HEK293 (cell line): Measurements from ENCODE around the gene NRIP2.

Source experiments
- INSM2 ChIP-seq: fragments of 450-650 bp; formaldehyde crosslinking; IDR thresholded peaks from 2 replicates; pipeline ENCODE4 v1.5.1; 2016; ENCODE audit warnings: missing biosample characterization, missing genetic modification characterization
- KLF7 ChIP-seq: fragments of 450-650 bp; formaldehyde crosslinking; IDR thresholded peaks from 2 replicates; pipeline ENCODE4 v1.5.1; 2016; ENCODE audit warnings: missing biosample characterization, missing genetic modification characterization, borderline replicate concordance
- REPIN1 ChIP-seq: fragments of 450-650 bp; formaldehyde crosslinking; IDR thresholded peaks from 2 replicates; pipeline ENCODE4 v1.5.1; 2017; ENCODE audit warnings: missing biosample characterization, missing genetic modification characterization, low read depth
- TSHZ1 ChIP-seq: fragments of 450-650 bp; formaldehyde crosslinking; IDR thresholded peaks from 2 replicates; pipeline ENCODE4 v1.5.1; 2016; ENCODE audit warnings: missing biosample characterization, missing genetic modification characterization, borderline replicate concordance
- ZBTB10 ChIP-seq: fragments of 450-650 bp; formaldehyde crosslinking; IDR thresholded peaks from 2 replicates; pipeline ENCODE4 v1.5.1; 2016; ENCODE audit warnings: missing biosample characterization, missing genetic modification characterization
- ZBTB20 ChIP-seq: fragments of 450-650 bp; formaldehyde crosslinking; IDR thresholded peaks from 2 replicates; pipeline ENCODE4 v1.5.1; 2016; ENCODE audit warnings: missing biosample characterization, missing genetic modification characterization
- ZBTB48 ChIP-seq: fragments of 450-650 bp; formaldehyde crosslinking; IDR thresholded peaks from 2 replicates; pipeline ENCODE4 v1.5.1; 2016; ENCODE audit warnings: missing biosample characterization, missing genetic modification characterization
- ZFHX2 ChIP-seq: fragments of 450-650 bp; formaldehyde crosslinking; conservative IDR thresholded peaks from 2 replicates; pipeline ENCODE4 v1.5.1; 2016; ENCODE audit warnings: missing biosample characterization, missing genetic modification characterization
- ZFP69B ChIP-seq: fragments of 450-650 bp; formaldehyde crosslinking; IDR thresholded peaks from 2 replicates; pipeline ENCODE4 v1.5.1; 2016; ENCODE audit warnings: missing biosample characterization, missing genetic modification characterization
- ZNF121 ChIP-seq: fragments of 450-650 bp; formaldehyde crosslinking; IDR thresholded peaks from 2 replicates; pipeline ENCODE4 v1.5.1; 2016; ENCODE audit warnings: missing biosample characterization, missing genetic modification characterization
- ZNF157 ChIP-seq: fragments of 450-650 bp; formaldehyde crosslinking; IDR thresholded peaks from 2 replicates; pipeline ENCODE4 v1.5.1; 2016; ENCODE audit warnings: missing biosample characterization, missing genetic modification characterization
- ZNF280D ChIP-seq: fragments of 450-650 bp; formaldehyde crosslinking; IDR thresholded peaks from 2 replicates; pipeline ENCODE4 v1.5.1; 2016; ENCODE audit warnings: missing biosample characterization, missing genetic modification characterization
- ZNF341 ChIP-seq: fragments of 450-650 bp; formaldehyde crosslinking; IDR thresholded peaks from 2 replicates; pipeline ENCODE4; 2016; ENCODE audit warnings: low read depth, missing biosample characterization, missing genetic modification characterization
- ZNF596 ChIP-seq: fragments of 450-650 bp; IDR thresholded peaks from 2 replicates; pipeline ENCODE4 v1.5.0; 2018; ENCODE audit warnings: missing biosample characterization, mild to moderate bottlenecking, missing genetic modification characterization, moderate library complexity
- ZNF629 ChIP-seq: fragments of 450-650 bp; formaldehyde crosslinking; IDR thresholded peaks from 2 replicates; pipeline ENCODE4 v1.5.1; 2017; ENCODE audit warnings: missing biosample characterization, missing genetic modification characterization
- ZNF660 ChIP-seq: fragments of 450-650 bp; IDR thresholded peaks from 2 replicates; pipeline ENCODE4 v1.5.1; 2018; ENCODE audit warnings: missing biosample characterization, mild to moderate bottlenecking, missing genetic modification characterization
- TF ChIP-seq, protein P1 (sequence below): fragments of 450-650 bp; formaldehyde crosslinking; IDR thresholded peaks from 2 replicates; pipeline ENCODE4 v1.5.1; 2016; ENCODE audit warnings: missing biosample characterization, missing genetic modification characterization
- TF ChIP-seq, protein P2 (sequence below): fragments of 450-650 bp; formaldehyde crosslinking; IDR thresholded peaks from 2 replicates; pipeline ENCODE4 v1.5.1; 2016; ENCODE audit warnings: missing biosample characterization, missing genetic modification characterization
- TF ChIP-seq, protein P3 (sequence below): fragments of 450-650 bp; formaldehyde crosslinking; IDR thresholded peaks from 2 replicates; pipeline ENCODE4 v1.5.1; 2016; ENCODE audit warnings: missing biosample characterization, missing genetic modification characterization
- TF ChIP-seq, protein P4 (sequence below): fragments of 450-650 bp; formaldehyde crosslinking; IDR thresholded peaks from 2 replicates; pipeline ENCODE4 v1.5.1; 2017; ENCODE audit warnings: missing biosample characterization, missing genetic modification characterization

Gene NRIP2

DNA sequence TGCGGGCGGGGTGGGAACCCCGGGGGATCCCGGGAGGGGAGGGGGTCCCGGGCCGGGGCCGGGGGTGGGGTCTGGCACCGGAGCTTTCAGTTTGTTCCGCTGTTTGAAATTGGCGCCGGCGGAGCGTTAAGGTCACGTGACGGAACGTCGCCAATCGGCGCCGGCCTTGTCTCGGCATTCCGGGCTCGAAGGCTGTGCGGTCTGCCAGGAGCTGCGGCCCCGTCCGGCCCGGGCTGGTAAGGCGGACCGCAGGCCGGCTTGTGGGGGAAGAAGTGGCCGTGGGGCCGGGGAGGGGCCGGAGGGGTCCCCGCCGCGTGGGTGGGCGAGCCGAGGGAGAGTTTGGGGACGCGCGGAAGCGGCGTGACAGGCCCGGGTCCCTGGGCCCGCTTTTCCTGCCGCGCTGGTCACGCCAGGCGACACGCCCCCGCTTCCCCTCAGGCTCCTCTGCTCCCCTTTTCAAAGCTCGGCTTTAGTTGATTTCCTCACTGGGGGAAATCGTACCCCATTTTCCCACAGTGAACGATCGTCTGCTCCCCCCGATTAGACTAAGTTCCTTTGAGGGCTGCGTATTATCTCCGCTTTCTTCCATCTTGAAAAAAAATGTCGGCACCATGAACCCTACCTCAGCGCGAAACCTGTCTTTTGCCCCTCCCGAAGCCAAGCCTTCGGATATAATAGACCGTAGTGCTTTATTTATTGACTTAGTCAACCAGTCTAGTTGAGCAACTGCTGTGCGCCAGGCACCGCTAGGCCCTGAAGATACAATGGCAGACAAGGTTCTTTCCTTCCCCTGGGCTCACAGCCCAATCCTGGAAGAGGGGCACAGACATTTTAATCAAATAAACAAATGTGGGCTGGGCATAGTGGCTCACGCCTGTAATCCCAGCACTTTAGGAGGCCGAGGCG is 42.5 kb upstream of the NRIP2 start, which contains the start of the genes FOXM1 and RHNO1 (continued):
- TF ChIP-seq ZNF157 (tag by site-specific recombination) (no peak), ZFHX2 (tag by site-specific recombination) (peak; percentile 77), ZBTB10 (tag by site-specific recombination) (peak; percentile 80), ZBTB48 (tag by site-specific recombination) (0 out of 2 replicates have a peak, but pooled peaks have one; percentile 66), ZFP69B (tag by site-specific recombination) (peak; percentile 56), ZBTB20 (peak; percentile 94; the same call in 1 of the 2 replicates), TSHZ1 (tag by site-specific recombination) (peak; percentile 30; the same call in 1 of the 2 replicates), INSM2 (peak; percentile 70), ZNF121 (tag by site-specific recombination) (0 out of 2 replicates have a peak, but pooled peaks have one; percentile 32), KLF7 (tag by site-specific recombination) (0 out of 2 replicates have a peak, but pooled peaks have one; percentile 23), REPIN1 (tag by site-specific recombination) (0 out of 2 replicates have a peak, but pooled peaks have one; percentile 64), ZNF341 (tag by site-specific recombination) (peak; percentile 55), ZNF629 (tag by site-specific recombination) (no peak), ZNF596 (no peak), ZNF660 (tag by site-specific recombination) (peak; percentile 11; the same call in 1 of the 2 replicates), ZNF280D (tag by site-specific recombination) (0 out of 2 replicates have a peak, but pooled peaks have one; percentile 14)
- TF ChIP-seq, protein P1, sequence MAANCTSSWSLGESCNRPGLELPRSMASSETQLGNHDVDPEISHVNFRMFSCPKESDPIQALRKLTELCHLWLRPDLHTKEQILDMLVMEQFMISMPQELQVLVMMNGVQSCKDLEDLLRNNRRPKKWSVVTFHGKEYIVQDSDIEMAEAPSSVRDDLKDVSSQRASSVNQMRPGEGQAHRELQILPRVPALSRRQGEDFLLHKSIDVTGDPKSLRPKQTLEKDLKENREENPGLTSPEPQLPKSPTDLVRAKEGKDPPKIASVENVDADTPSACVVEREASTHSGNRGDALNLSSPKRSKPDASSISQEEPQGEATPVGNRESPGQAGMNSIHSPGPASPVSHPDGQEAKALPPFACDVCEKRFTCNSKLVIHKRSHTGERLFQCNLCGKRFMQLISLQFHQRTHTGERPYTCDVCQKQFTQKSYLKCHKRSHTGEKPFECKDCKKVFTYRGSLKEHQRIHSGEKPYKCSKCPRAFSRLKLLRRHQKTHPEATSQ (tag by site-specific recombination) = no peak; the same call in 1 of the 2 replicates
- TF ChIP-seq, protein P2, sequence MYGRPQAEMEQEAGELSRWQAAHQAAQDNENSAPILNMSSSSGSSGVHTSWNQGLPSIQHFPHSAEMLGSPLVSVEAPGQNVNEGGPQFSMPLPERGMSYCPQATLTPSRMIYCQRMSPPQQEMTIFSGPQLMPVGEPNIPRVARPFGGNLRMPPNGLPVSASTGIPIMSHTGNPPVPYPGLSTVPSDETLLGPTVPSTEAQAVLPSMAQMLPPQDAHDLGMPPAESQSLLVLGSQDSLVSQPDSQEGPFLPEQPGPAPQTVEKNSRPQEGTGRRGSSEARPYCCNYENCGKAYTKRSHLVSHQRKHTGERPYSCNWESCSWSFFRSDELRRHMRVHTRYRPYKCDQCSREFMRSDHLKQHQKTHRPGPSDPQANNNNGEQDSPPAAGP = peak; percentile 75
- TF ChIP-seq, protein P3, sequence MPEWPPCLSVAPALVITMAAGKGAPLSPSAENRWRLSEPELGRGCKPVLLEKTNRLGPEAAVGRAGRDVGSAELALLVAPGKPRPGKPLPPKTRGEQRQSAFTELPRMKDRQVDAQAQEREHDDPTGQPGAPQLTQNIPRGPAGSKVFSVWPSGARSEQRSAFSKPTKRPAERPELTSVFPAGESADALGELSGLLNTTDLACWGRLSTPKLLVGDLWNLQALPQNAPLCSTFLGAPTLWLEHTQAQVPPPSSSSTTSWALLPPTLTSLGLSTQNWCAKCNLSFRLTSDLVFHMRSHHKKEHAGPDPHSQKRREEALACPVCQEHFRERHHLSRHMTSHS (tag by site-specific recombination) = no peak
- TF ChIP-seq, protein P4, sequence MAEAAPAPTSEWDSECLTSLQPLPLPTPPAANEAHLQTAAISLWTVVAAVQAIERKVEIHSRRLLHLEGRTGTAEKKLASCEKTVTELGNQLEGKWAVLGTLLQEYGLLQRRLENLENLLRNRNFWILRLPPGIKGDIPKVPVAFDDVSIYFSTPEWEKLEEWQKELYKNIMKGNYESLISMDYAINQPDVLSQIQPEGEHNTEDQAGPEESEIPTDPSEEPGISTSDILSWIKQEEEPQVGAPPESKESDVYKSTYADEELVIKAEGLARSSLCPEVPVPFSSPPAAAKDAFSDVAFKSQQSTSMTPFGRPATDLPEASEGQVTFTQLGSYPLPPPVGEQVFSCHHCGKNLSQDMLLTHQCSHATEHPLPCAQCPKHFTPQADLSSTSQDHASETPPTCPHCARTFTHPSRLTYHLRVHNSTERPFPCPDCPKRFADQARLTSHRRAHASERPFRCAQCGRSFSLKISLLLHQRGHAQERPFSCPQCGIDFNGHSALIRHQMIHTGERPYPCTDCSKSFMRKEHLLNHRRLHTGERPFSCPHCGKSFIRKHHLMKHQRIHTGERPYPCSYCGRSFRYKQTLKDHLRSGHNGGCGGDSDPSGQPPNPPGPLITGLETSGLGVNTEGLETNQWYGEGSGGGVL = no peak; the same call in 1 of the 2 replicates
